AG09309 (cell line): Measurements from ENCODE around the gene SELPLG.

Experiments
- DNase-seq: peaks from one replicate; pipeline ENCODE4 v3.0.0-alpha.2; 2010; ENCODE audit warnings: low read depth
- H3K4me3 ChIP-seq: 2 replicates; pipeline ENCODE4 v1.5.1; 2011; ENCODE audit warnings: mild to moderate bottlenecking, low read depth, low read length, moderate library complexity; ENCODE audit not compliant: control insufficient read depth
- CTCF ChIP-seq: IDR thresholded peaks from 2 replicates; pipeline ENCODE4 v1.5.1; 2011; ENCODE audit warnings: mild to moderate bottlenecking, low read depth, low read length, inconsistent platforms; ENCODE audit not compliant: insufficient read depth, control insufficient read depth; ENCODE audit errors: missing control alignments

Gene SELPLG

GRCh38 chr12:108653922-108654321 is 20.2 kb upstream of the SELPLG start:
- H3K4me3 ChIP-seq, result no peak overlapping the region
- no peak for DNase-seq
- TF ChIP-seq CTCF, result no peak

DNA sequence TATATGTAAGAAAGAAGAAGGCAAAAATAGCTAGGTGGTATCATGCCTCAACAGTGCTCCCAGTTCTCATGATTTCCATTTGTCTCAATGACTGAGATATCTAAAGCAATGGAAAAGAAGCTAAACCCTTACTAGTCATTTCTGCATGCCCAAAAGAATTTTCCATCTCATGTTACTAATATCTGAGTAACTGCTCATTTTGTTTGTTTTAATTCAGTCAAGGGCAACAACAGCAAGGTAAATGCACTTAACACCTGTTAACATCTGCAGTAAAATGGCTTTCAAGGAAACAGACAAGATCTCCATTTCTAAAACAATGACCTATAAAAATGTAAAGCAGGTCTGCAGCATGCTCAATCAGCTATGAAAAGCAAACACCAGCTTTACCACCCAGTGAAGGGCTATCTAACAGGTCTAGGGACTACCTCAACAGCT is 19.4 kb upstream of the SELPLG start:
- no peak for DNase-seq
- TF ChIP-seq CTCF, result no peak
- H3K4me3 ChIP-seq, result no peak overlapping the region

GRCh38 chr12:108650083-108650482 is 16.4 kb upstream of the SELPLG start:
- no peak for TF ChIP-seq CTCF
- no peak overlapping the region for H3K4me3 ChIP-seq
- DNase-seq, result no peak

GRCh38 chr12:108649669-108650068 is 16.0 kb upstream of the SELPLG start:
- DNase-seq, result peak; percentile 58

DNA sequence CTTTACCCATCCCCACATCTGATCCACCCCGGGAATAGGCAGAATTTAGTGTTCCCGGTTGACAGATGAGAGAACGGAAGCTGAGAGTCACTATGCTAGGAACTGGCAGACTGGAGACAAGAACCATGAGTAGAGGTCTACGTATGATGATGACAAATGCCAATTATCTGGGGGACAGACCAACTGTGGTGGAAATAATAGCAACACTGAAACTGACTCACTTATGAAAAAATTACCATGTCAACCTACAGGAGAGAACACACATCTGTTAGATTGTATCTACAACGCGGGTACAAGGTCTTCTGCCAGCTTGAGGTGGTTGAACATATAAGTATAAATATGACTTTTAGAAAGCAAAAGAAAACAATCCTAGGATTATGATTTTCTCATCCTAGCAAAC is 15.4 kb upstream of the SELPLG start:
- DNase-seq, result peak; percentile 28
- no peak for TF ChIP-seq CTCF

More at GRCh38 chr12:108649669-108650068, 16.0 kb upstream of the SELPLG start:
- H3K4me3 ChIP-seq, result no peak overlapping the region
- TF ChIP-seq CTCF, result no peak

DNA sequence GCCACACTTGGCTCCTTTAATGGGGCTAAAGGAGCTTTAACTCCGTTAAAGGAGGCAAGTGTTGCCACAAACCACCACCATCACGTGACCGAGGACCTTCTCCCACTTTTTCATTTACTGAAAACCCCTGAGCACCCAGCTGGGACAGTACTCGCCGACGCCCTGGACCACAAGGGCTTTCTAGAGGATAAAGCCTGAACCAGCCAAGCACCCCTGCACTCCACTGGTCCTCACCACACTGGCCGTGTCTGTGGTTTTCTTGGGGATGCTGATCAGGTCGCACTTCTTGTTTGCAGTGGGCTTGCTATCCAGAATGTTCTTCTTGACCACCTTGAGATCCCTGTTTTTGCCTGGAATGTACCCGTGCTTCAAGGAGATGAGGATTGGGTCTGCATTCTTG is 14.7 kb upstream of the SELPLG start:
- DNase-seq, result no peak
- no peak for TF ChIP-seq CTCF

More for the DNA sequence above, 15.4 kb upstream of the SELPLG start:
- no peak overlapping the region for H3K4me3 ChIP-seq

More for the DNA sequence above, 14.7 kb upstream of the SELPLG start:
- H3K4me3 ChIP-seq, result no peak overlapping the region
